GM23338 (cell line): ENCODE results near the gene SPG7. TPM values are rescaled to one million over a fixed set of nuclear protein-coding genes. Genes with fewer than 3 reads are reported as not detected.

Experiments
- ATAC-seq: fragments of 200-7000 bp; cut with Tn5 transposase; 3 replicates; pipeline ENCODE4 v1.9.1; 2020
- DNase-seq: peaks from one replicate; pipeline ENCODE4 v3.0.0-alpha.2; 2015; ENCODE audit warnings: low spot score
- H2AFZ ChIP-seq: fragments of 200-600 bp; sonication (generic); 2 replicates; pipeline ENCODE4 v1.8.0; 2016; ENCODE audit warnings: antibody characterized with exemption, mild to moderate bottlenecking, moderate library complexity
- H3F3A ChIP-seq: fragments of 200-600 bp; sonication (generic); replicated peaks from 2 replicates; pipeline ENCODE4 v1.8.0; 2017; ENCODE audit warnings: antibody characterized with exemption, mixed run types, low read depth
- H3K27ac ChIP-seq: fragments of 200-600 bp; sonication (generic); 2 replicates; pipeline ENCODE4 v1.6.1; 2016; ENCODE audit warnings: low read depth
- H3K27me3 ChIP-seq: fragments of 200-600 bp; sonication (generic); 2 replicates; pipeline ENCODE4 v1.8.0; 2016; ENCODE audit warnings: mild to moderate bottlenecking, mixed run types, moderate library complexity; ENCODE audit not compliant: insufficient read depth
- H3K36me3 ChIP-seq: fragments of 200-600 bp; sonication (generic); 2 replicates; pipeline ENCODE4 v1.8.0; 2016; ENCODE audit warnings: mild to moderate bottlenecking; ENCODE audit not compliant: insufficient read depth
- H3K4me1 ChIP-seq: fragments of 200-600 bp; sonication (generic); 2 replicates; pipeline ENCODE4 v1.8.0; 2016; ENCODE audit warnings: mild to moderate bottlenecking, moderate library complexity; ENCODE audit not compliant: insufficient read depth
- H3K4me2 ChIP-seq: fragments of 200-600 bp; sonication (generic); 2 replicates; pipeline ENCODE4 v1.7.1; 2017; ENCODE audit warnings: mixed run types
- H3K4me3 ChIP-seq: fragments of 200-600 bp; sonication (generic); 2 replicates; pipeline ENCODE4 v1.6.1; 2016; ENCODE audit warnings: mixed run types
- H3K79me2 ChIP-seq: fragments of 200-600 bp; sonication (generic); replicated peaks from 2 replicates; pipeline ENCODE4 v1.8.0; 2017; ENCODE audit warnings: mild to moderate bottlenecking; ENCODE audit not compliant: insufficient read depth
- H3K9me2 ChIP-seq: fragments of 200-600 bp; sonication (generic); 2 replicates; pipeline ENCODE4 v1.8.0; 2017; ENCODE audit not compliant: insufficient read depth
- H4K20me1 ChIP-seq: fragments of 200-600 bp; sonication (generic); replicated peaks from 2 replicates; pipeline ENCODE4 v1.8.0; 2017; ENCODE audit warnings: mild to moderate bottlenecking; ENCODE audit not compliant: insufficient read depth
- H3K27ac Mint-ChIP-seq: 2 replicates; pipeline ENCODE4 v1.8.0; 2020; ENCODE audit warnings: inconsistent platforms, mild to moderate bottlenecking, moderate library complexity, mixed read lengths
- H3K27me3 Mint-ChIP-seq: 3 replicates; pipeline ENCODE4 v1.8.0; 2022; ENCODE audit warnings: low read depth, mild to moderate bottlenecking, moderate library complexity, mixed read lengths, inconsistent platforms; ENCODE audit not compliant: insufficient read depth, poor library complexity
- H3K36me3 Mint-ChIP-seq: 3 replicates; pipeline ENCODE4 v1.8.0; 2021; ENCODE audit warnings: low read depth, mild to moderate bottlenecking, inconsistent platforms, moderate library complexity, mixed read lengths
- H3K4me1 Mint-ChIP-seq: 3 replicates; pipeline ENCODE4 v1.8.0; 2020; ENCODE audit warnings: mild to moderate bottlenecking, inconsistent platforms, mixed read lengths
- H3K4me3 Mint-ChIP-seq: 3 replicates; pipeline ENCODE4 v1.8.0; 2021; ENCODE audit warnings: moderate library complexity, mild to moderate bottlenecking, inconsistent platforms, mixed read lengths
- H3K9me3 Mint-ChIP-seq: 3 replicates; pipeline ENCODE4 v1.8.0; 2020; ENCODE audit warnings: moderate library complexity, mild to moderate bottlenecking, inconsistent platforms, mixed read lengths
- CREB1 ChIP-seq: fragments of 250-450 bp; sonication (Bioruptor Pico); IDR thresholded peaks from 2 replicates; pipeline ENCODE4 v1.5.0; 2020; ENCODE audit warnings: low read depth, mild to moderate bottlenecking, moderate library complexity
- CTCF ChIP-seq, 2 experiments: fragments of 200-600 bp in 1 of 2; sonication (generic) in 1 of 2; conservative IDR thresholded peaks; 2 replicates each; pipeline versions ENCODE4 v1.5.1 to v1.6.1; 2016 to 2017; ENCODE audit warnings: antibody characterized with exemption in 2 of 2, low read depth in 2 of 2, mild to moderate bottlenecking in 2 of 2, moderate library complexity in 1 of 2
- EZH2 ChIP-seq: fragments of 200-600 bp; sonication (generic); IDR thresholded peaks from one replicate; pipeline ENCODE4 v1.8.0; 2017; ENCODE audit warnings: antibody characterized with exemption, mild to moderate bottlenecking, low read depth; ENCODE audit not compliant: unreplicated experiment
- JUNB ChIP-seq: IDR thresholded peaks from one replicate; pipeline ENCODE4 v1.6.1; 2016; ENCODE audit warnings: antibody characterized with exemption; ENCODE audit not compliant: unreplicated experiment
- NANOG ChIP-seq: IDR thresholded peaks from 2 replicates; pipeline ENCODE4 v1.6.1; 2016; ENCODE audit warnings: antibody characterized with exemption, borderline replicate concordance
- POLR2AphosphoS5 ChIP-seq: IDR thresholded peaks from 2 replicates; pipeline ENCODE4 v1.6.1; 2016; ENCODE audit warnings: antibody characterized with exemption, low read depth
- REST ChIP-seq: IDR thresholded peaks from one replicate; pipeline ENCODE4 v1.6.1; 2018; ENCODE audit warnings: antibody characterized with exemption; ENCODE audit not compliant: unreplicated experiment
- ZNF114 ChIP-seq: fragments of 250-450 bp; sonication (Bioruptor Pico); IDR thresholded peaks from 2 replicates; pipeline ENCODE4 v1.5.0; 2020; ENCODE audit warnings: mild to moderate bottlenecking, moderate library complexity
- ZNF331 ChIP-seq: fragments of 250-450 bp; sonication (Bioruptor Pico); IDR thresholded peaks from 2 replicates; pipeline ENCODE4 v1.5.0; 2020; ENCODE audit warnings: low read depth, mild to moderate bottlenecking, moderate library complexity
- polyA plus RNA-seq: library from polyadenylated mRNA; unstranded; fragments of >200 nt; fragmentation: Nextera tagmentation; extraction: Ambion mirVana; gene quantifications from 2 replicates; pipeline ENCODE4 v1.2.1, GENCODE V29; 2016
- total RNA-seq: library from RNA; depleted of rRNA; stranded (reverse); fragments of >200 nt; shearing (Covaris generic); gene quantifications from 2 replicates; pipeline ENCODE4 v1.2.3, GENCODE V29; 2014
- TF ChIP-seq, protein P1 (sequence below): fragments of 250-450 bp; sonication (Bioruptor Pico); IDR thresholded peaks from 2 replicates; pipeline ENCODE4 v1.5.0; 2020; ENCODE audit warnings: mild to moderate bottlenecking, moderate library complexity

SPG7 gene
- total and polyA plus RNA-seq, 2 experiments from 2014 or later: 77.1 to 267 TPM

GRCh38 chr16:89476379-89476778 is 31.8 kb upstream of the SPG7 start (continued):
- TF ChIP-seq REST (no peak), ZNF331 (CRISPR knock-in tag) (no peak), CREB1 (CRISPR knock-in tag) (no peak), ZNF114 (no peak)

GRCh38 chr16:89476811-89477261 is 31.4 kb upstream of the SPG7 start:
- Mint-ChIP-seq H3K36me3 (peaks cover under 1% of the 10 kb centered on the region; the same call in 2 of the 3 replicates), H3K9me3 (no peaks in the 10 kb centered on the region; the same call in 2 of the 3 replicates), H3K27me3 (peaks cover 13% of the 10 kb centered on the region), H3K27ac (0 out of 2 replicates have a peak overlapping the region, but pooled peaks have one; percentile 4), H3K4me3 (no peak overlapping the region; the same call in 2 of the 3 replicates), H3K4me1 (peaks cover 67% of the 10 kb centered on the region)
- DNase-seq (no peak), ATAC-seq (no peak)
- peak overlapping the region; percentile 64 for H3K27ac ChIP-seq
- peak overlapping the region; percentile 40; the same call in 1 of the 2 replicates for H3K4me2 ChIP-seq
- H3K4me1 ChIP-seq: peaks cover 66% of the 10 kb centered on the region
- H3F3A ChIP-seq: peaks cover 5% of the 10 kb centered on the region; the same call in 1 of the 2 replicates
- H2AFZ ChIP-seq: no peak overlapping the region
- H3K9me2 ChIP-seq: no peaks in the 10 kb centered on the region
- no peaks in the 10 kb centered on the region for H3K27me3 ChIP-seq
- peaks cover 100% of the 10 kb centered on the region for H3K79me2 ChIP-seq
- no peak overlapping the region for H3K4me3 ChIP-seq
- H3K36me3 ChIP-seq: no peaks in the 10 kb centered on the region
- peaks cover 100% of the 10 kb centered on the region for H4K20me1 ChIP-seq
- TF ChIP-seq NANOG (no peak), CTCF (conservative IDR thresholded peaks at IDR 0.05; ENCODE audit: low read depth in 2 of 2) (no peak), JUNB (no peak), EZH2 (no peak), REST (no peak), POLR2AphosphoS5 (no peak)
- TF ChIP-seq, protein P1, sequence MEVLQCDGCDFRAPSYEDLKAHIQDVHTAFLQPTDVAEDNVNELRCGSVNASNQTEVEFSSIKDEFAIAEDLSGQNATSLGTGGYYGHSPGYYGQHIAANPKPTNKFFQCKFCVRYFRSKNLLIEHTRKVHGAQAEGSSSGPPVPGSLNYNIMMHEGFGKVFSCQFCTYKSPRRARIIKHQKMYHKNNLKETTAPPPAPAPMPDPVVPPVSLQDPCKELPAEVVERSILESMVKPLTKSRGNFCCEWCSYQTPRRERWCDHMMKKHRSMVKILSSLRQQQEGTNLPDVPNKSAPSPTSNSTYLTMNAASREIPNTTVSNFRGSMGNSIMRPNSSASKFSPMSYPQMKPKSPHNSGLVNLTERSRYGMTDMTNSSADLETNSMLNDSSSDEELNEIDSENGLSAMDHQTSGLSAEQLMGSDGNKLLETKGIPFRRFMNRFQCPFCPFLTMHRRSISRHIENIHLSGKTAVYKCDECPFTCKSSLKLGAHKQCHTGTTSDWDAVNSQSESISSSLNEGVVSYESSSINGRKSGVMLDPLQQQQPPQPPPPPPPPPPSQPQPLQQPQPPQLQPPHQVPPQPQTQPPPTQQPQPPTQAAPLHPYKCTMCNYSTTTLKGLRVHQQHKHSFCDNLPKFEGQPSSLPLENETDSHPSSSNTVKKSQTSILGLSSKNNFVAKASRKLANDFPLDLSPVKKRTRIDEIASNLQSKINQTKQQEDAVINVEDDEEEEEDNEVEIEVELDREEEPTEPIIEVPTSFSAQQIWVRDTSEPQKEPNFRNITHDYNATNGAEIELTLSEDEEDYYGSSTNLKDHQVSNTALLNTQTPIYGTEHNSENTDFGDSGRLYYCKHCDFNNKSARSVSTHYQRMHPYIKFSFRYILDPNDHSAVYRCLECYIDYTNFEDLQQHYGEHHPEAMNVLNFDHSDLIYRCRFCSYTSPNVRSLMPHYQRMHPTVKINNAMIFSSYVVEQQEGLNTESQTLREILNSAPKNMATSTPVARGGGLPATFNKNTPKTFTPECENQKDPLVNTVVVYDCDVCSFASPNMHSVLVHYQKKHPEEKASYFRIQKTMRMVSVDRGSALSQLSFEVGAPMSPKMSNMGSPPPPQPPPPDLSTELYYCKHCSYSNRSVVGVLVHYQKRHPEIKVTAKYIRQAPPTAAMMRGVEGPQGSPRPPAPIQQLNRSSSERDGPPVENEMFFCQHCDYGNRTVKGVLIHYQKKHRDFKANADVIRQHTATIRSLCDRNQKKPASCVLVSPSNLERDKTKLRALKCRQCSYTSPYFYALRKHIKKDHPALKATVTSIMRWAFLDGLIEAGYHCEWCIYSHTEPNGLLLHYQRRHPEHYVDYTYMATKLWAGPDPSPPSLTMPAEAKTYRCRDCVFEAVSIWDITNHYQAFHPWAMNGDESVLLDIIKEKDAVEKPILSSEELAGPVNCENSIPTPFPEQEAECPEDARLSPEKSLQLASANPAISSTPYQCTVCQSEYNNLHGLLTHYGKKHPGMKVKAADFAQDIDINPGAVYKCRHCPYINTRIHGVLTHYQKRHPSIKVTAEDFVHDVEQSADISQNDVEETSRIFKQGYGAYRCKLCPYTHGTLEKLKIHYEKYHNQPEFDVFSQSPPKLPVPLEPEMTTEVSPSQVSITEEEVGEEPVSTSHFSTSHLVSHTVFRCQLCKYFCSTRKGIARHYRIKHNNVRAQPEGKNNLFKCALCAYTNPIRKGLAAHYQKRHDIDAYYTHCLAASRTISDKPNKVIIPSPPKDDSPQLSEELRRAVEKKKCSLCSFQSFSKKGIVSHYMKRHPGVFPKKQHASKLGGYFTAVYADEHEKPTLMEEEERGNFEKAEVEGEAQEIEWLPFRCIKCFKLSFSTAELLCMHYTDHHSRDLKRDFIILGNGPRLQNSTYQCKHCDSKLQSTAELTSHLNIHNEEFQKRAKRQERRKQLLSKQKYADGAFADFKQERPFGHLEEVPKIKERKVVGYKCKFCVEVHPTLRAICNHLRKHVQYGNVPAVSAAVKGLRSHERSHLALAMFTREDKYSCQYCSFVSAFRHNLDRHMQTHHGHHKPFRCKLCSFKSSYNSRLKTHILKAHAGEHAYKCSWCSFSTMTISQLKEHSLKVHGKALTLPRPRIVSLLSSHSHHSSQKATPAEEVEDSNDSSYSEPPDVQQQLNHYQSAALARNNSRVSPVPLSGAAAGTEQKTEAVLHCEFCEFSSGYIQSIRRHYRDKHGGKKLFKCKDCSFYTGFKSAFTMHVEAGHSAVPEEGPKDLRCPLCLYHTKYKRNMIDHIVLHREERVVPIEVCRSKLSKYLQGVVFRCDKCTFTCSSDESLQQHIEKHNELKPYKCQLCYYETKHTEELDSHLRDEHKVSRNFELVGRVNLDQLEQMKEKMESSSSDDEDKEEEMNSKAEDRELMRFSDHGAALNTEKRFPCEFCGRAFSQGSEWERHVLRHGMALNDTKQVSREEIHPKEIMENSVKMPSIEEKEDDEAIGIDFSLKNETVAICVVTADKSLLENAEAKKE: no peak
